Measurements from ENCODE around the gene ZFP1.

ZFP1 gene

DNA sequence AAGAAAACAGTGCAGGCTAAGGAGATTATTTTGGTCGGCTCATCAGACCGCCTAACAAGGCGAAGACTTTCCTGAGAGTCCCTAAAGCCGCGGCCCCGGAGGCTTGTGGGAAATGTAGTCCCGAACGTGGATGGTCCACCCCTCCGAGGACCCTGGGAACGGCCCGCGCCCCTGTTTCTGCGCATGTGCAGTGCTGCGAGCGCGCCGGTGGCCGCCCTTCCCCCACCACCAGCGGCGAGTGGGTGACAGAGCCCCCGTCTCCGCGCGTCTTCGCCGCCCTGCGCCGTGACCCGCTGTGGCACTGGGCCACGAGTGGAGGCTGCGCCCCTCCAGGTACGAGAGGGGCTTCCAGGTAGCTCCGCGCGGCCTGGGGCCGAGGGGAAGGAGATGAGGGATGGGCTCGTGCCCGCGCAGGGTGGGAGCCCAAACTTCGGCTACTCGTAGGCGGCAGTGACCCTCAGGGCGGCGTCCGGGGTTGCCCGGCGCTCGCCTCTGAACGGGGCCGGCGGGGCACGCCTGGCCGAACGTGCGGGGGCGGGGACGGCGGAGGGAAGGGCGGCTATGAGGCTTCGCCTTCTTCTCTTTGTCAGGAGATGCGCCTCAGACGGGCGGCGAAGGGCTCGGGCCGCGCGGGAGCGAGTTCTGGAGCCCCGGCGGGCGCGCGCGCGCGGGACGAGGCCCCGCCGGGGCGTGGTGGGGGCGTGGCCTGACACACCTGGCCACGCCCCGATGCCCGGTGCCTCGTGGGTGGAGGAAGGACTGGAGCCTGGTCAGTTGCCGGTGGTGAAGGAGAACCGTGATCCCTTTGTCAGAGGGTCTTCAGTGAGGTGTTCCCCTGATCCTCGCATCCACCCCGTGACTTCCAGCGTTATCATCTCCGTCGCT is at the start of gene ZFP1:
Gene ZFP1 (plus strand): TSS at position 214 of the 885 bp plus-strand sequence. CDS start 4,428 bp downstream, outside the sequence.
- DNase-seq, result peak; percentile 95

- DNase-seq, result no peak
Measured at GRCh38 chr16:75099075-75099667, 49.2 kb upstream of the ZFP1 start.

- peak; percentile 33 for DNase-seq
Measured at GRCh38 chr16:75099738-75100602, 48.4 kb upstream of the ZFP1 start.

DNA sequence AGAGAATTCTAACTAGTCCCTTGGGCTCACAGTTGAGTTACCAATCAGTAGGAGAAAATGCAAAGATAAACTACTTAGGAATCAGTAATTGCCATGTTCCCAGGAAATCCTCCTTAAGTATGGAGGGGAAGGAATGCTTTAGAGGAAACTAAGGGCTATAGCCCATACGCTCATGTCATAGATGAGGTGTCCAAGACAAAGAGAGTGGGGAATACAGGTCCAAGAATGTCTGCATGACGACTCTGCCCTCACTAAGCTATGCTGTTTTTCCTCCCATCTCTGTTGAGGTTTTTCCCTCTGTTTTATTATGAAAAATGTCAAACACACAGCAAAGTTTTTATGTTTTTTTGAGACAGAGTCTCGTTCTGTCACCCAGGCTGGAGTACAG is 47.7 kb upstream of the ZFP1 start:
- DNase-seq, result no peak

- no peak for DNase-seq
Measured at GRCh38 chr16:75101635-75102034, 46.7 kb upstream of the ZFP1 start.

- DNase-seq, result no peak
Measured at GRCh38 chr16:75102595-75102994, 45.7 kb upstream of the ZFP1 start.

DNA sequence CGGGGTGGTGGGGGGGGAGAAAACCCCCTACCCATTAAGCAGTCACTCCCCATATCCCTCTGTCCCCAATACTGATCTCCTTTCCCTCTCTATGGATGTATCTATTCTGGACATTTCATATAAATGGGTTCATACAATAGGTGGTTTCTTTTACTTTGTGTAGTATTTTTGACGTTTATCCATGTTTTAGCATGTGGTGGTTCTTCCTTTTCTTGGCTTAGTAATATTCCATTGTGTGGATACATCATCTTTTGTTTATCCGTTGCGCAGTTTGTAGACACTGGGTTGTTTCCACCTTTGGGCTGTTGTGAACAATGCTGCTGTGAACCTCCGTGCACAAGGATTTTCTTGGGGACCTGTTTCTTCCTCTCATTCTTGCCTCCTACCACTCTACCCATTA is 44.3 kb upstream of the ZFP1 start:
- no peak for DNase-seq

GRCh38 chr16:75104836-75105235 is 43.5 kb upstream of the ZFP1 start:
- DNase-seq, result no peak

DNA sequence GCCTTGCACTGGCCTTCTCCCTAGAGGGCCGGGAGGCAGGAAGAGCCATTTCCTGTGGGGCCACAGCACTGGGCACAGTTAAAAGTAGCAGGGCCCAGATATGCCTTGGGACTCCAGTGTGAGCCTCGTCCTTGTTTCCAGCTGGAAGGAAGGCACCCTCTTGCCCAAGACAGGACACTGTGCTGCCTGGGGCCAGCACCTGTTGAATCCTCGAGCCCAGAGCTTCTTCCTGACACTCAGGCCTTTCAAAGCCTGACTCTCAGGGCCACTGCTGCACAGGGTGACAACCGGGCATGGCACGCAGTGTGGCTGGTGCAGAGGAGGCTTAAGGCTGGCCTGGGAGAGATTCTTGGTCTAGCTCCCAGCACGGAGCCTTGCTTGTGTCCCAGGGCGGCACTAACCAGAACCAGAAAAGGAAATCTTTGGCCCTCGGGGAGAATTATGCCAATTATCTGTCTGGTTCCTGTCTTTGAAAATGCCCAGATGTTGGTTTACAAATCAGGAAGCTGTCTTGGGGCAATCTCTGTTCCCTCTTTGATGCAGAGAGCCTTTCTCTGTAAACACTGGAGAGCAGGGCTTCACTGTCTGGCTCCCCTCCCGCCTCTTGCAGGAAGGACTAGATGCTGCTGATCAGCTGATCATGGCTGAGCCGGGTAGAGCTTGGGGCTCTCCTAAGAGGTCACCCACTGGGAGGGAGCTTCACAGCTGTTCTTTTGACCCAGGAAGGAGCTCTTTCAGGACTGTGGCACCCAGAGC is 42.8 kb upstream of the ZFP1 start:
- no peak for DNase-seq

DNA sequence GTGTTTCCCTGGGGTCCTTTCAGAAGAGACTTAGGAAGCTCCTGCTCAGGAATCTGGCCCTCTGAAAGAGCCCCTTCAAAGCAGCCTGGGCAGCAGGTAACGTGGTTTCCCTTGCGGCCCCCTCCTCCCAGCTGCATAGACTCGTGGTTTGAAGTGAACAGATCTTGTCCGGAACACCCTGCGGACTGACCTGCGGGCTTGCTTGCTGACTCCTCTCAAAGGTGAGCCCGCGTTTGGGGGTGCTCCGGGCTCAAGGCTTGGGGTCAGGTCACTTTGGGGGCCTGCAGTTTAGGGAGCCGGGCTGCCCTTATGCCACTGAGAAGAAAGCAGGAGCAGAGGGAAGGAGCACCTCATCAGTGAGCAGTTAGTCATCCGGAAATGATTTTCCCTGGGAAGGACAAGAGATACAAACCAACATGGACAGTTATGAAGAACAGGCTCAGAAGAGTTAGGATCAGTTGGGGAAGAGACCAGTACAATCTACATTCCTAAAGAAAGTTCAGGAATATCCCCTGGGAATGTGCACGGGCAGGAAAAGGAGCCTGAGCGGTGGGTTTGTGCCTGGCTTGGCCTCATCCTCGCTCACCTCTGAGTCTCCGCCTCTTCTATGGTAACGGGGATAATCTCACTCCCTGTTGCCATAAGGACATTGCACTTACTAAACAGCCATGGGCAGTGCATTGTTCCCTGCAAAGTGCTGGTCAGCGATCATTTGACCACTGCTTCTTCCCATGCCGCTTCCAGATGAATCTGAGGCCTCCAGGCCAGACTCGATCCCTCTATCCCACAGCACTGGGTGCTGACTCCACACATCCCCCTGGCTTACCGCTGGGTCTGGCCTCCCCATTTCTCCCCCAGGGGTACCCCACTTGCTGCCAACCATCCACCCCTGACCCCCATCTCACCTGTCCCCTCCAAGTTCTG is 41.7 kb upstream of the ZFP1 start:
- no peak for DNase-seq

- no peak for DNase-seq
Measured at GRCh38 chr16:75107505-75107904, 40.8 kb upstream of the ZFP1 start.

DNA sequence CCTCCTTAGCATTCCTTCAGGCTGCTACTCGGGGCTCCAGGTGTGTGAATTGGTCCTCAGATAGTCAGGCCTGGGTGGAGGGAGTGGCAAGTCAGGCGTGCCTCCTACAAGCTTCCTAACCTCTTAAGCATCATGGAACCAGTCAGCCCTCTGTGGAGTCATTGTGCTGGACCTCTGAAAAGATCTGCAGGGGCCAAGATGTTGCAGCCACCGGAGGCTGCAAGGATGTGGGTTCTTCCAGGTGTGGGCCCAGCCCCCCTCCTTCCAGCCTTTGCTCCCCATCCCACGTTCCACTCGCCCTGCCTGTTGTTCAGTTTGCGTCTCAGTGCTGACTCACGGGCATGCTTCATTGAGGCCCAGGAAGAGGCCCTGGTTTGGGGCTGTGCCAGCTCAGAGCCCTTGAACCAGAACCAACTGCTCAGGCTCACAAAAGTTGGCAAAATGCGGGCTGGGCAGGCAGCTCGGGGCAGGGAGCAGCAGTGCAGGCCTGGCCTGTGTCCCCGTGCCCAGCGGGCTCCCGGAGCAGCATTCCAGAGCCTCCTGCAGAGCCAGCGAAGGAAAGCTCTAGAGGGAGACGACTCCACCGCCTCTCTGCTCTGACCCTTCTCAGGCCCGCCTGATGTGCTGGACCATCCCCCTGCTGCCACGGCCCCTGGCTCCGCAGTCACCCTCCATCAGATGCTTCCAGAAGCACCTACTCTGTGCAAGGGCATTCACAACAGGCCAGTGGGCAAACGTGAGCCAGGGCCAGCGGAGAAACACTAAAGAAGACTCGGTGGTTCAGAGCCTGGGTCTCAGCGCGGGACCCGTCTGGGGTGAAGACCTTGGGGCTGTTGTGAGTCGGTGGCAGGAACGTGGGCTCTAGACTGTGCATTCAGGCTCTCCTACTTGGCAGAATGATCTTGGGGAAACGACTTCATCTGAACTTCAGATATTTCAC is 39.3 kb upstream of the ZFP1 start:
- peak; percentile 83 for DNase-seq

GRCh38 chr16:75109732-75110243 is 38.5 kb upstream of the ZFP1 start:
- DNase-seq, result no peak

- DNase-seq, result peak; percentile 82
Measured at GRCh38 chr16:75110637-75111513, 37.4 kb upstream of the ZFP1 start.

GRCh38 chr16:75111514-75111940 is 36.8 kb upstream of the ZFP1 start:
- DNase-seq, result no peak

DNA sequence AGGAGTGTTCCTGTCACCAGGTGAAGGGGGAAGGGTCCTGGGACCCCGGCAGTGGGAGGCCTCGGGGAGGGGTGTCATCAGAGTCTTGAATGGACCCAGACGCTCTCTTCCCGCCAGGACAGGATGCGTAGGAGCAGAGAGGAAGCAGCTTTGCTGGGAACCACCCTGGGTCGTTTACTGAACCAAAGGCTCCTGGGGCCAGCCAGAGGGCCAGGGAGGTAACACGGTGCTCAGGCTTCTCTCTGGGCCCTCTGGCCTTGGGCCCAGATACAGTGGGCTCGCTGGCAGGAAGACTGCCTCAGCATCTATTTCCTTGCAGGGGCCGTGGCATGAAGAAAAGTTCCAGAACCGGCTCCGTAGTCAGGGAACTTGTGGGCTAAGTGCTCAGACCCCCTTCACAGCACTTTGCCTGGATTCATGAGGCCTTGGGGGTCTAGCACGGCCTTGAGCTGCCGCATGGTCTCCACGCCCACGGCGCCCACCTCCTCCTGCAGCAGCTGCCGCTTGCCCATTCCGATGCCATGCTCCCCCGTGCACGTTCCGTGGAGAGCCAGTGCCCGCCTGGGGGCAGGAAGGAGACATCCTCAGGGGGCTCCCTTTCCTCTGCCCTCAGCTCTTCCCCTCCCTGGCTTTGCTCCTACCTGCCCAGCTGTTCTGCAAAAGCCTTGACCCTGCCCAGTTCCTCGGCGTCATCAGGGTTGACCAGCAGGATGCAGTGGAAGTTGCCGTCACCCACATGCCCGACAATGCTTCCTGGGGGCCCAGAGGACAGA is 36.2 kb upstream of the ZFP1 start:
- DNase-seq, result no peak

GRCh38 chr16:75112734-75113491 is 35.4 kb upstream of the ZFP1 start:
- DNase-seq, result no peak

Measured in stimulated activated CD4-positive, alpha-beta T cell treated with anti-CD3 and anti-CD28 coated beads, Interleukin-4, amount 100 ng/mL, for 1 hour (primary cell).